Bronchial epithelial cell (primary cell): ENCODE data around the gene HCFC1. TPM values are rescaled to one million over a fixed set of nuclear protein-coding genes. Genes with fewer than 3 reads are reported as not detected.
"Not testable (repeated sequence)": the region's sequence is repeated elsewhere in the genome, so short reads cannot be mapped to it uniquely, and the experiment has no call there.

Source experiments
- DNase-seq: peaks from one replicate; pipeline ENCODE4 v3.0.0-alpha.2; 2010; ENCODE audit warnings: low read depth
- FAIRE-seq: peaks from 2 replicates; lab custom pipeline; 2011; peaks lifted over from hg19 to GRCh38; lab: Jason Lieb, UNC
- H3K27me3 ChIP-seq: 2 replicates; pipeline ENCODE4 v1.5.1; 2011; ENCODE audit warnings: low read length; ENCODE audit not compliant: control insufficient read depth, insufficient read depth
- H3K36me3 ChIP-seq: 2 replicates; pipeline ENCODE4 v1.5.1; 2011; ENCODE audit warnings: low read length; ENCODE audit not compliant: control insufficient read depth, insufficient read depth
- H3K4me3 ChIP-seq: 2 replicates; pipeline ENCODE4 v1.5.1; 2011; ENCODE audit warnings: mild to moderate bottlenecking, low read depth, low read length, control low read depth
- total RNA-seq: library from RNA; depleted of rRNA; stranded (reverse); fragments of >200 nt; gene quantifications from 2 replicates; pipeline ENCODE4 v1.2.1, GENCODE V29; 2014
- TF ChIP-seq, protein P1 (sequence below): IDR thresholded peaks from 2 replicates; pipeline ENCODE4 v1.5.1; 2011; ENCODE audit warnings: mild to moderate bottlenecking, moderate library complexity, low read length, control low read depth, inconsistent platforms; ENCODE audit not compliant: insufficient read depth, severe bottlenecking

HCFC1 gene
- total RNA-seq, 1 donor from 2014 or later = 5.5 TPM

DNA sequence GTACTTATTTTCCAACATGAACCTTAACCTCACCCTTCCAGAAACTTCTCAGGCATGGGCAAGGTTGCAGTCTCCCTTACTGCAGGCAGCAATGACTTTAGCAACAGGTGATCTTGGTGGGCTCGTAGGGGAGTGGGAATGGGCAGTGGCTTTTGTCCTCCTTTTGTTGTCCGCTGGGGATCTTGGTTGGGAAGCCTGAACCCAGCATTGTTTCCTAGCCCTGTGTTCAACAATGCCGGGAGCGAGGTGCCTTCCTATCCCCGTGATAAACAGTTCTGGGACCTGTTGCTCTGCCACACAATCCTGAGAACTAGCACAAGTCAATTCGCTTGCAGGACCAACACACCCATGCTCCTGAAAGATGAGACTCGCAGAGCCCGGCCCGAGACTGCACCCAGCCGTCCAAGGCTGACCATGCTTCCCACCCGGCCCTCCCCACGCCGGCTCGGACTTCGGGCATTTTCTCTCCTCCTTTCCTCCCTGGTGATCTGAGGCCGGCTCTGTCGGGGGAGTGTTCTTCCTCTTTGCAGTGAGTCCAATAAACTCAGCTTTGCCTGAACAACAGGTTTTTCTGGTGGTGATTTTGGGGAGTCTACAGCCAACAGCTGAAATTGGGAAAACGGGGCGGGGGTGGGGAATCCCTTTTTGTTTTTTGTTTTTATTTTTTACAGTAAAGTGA, 27.9 kb upstream of the HCFC1 start:
- DNase-seq (no peak), FAIRE-seq (no peak)
- TF ChIP-seq, protein P1, sequence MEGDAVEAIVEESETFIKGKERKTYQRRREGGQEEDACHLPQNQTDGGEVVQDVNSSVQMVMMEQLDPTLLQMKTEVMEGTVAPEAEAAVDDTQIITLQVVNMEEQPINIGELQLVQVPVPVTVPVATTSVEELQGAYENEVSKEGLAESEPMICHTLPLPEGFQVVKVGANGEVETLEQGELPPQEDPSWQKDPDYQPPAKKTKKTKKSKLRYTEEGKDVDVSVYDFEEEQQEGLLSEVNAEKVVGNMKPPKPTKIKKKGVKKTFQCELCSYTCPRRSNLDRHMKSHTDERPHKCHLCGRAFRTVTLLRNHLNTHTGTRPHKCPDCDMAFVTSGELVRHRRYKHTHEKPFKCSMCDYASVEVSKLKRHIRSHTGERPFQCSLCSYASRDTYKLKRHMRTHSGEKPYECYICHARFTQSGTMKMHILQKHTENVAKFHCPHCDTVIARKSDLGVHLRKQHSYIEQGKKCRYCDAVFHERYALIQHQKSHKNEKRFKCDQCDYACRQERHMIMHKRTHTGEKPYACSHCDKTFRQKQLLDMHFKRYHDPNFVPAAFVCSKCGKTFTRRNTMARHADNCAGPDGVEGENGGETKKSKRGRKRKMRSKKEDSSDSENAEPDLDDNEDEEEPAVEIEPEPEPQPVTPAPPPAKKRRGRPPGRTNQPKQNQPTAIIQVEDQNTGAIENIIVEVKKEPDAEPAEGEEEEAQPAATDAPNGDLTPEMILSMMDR = no peak
- H3K4me3 ChIP-seq = peak overlapping the region; percentile 9
- no peaks in the 10 kb centered on the region for H3K36me3 ChIP-seq
- no peaks in the 10 kb centered on the region for H3K27me3 ChIP-seq

DNA sequence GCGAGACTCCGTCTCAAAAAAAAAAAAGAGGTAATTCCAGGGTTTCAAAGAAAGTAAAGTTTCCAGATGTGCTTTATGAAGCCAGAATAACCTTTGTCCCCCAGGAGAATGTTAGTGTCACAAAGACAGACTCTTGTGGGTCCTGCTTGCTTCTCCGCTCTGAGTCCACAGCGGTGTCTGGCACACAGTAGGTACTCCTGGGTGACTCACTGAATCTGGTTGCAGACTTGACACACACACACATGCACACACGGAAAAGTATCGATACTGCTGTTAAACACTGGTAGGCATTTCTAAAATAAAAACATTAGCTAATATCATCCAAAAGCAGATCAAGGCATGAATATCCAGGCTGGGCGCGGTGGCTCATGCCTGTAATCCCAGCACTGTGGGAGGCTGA, 23.9 kb upstream of the HCFC1 start:
- Histone ChIP-seq H3K27me3 (no peaks in the 10 kb centered on the region), H3K36me3 (no peaks in the 10 kb centered on the region), H3K4me3 (no peak overlapping the region)
- FAIRE-seq = no peak
- TF ChIP-seq, protein P1 = no peak
- DNase-seq = no peak

DNA sequence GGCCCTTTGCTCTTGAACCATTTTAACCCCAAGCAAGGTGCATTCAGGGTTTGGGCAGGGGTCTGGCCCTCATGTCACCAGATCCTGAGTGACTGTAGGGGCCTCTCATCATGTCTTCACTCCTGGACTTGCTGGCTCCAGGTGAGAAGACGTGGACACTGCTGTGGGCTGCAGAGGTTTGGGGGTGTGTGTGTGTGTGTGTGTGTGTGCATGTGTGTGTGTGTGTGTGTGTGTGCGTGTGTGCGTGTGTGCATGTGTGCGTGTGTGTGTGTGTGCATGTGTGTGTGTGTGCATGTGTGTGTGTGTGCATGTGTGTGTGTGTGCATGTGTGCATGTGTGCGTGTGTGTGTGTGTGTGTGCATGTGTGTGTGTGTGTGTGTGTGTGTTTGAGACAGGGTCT, 22.8 kb upstream of the HCFC1 start:
- FAIRE-seq, H3K4me3 ChIP-seq, DNase-seq, H3K36me3 ChIP-seq, H3K27me3 ChIP-seq: not testable (repeated sequence)

DNA sequence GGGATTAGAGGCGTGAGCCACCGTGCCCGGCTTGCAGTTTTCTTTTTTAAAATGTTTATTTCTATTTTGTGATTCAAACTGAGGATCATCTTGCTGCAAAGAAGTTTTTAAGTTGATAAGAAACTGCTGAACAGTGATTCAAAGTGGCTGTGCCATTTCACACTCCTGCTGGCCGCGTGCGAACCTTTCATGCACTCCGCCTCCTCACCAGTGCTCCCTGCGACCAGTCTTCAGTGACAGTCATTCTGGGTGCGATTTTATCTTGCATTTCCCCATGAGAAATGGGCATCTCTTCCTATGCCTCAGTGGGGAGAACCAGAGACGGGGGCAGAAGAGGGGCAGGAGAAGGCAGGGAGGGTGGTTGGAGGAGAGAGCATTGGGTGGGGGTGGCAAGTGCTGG, 22.4 kb upstream of the HCFC1 start:
- H3K4me3 ChIP-seq = no peak overlapping the region
- FAIRE-seq = no peak
- DNase-seq = no peak
- no peaks in the 10 kb centered on the region for H3K36me3 ChIP-seq
- TF ChIP-seq, protein P1 = no peak
- H3K27me3 ChIP-seq = no peaks in the 10 kb centered on the region

DNA sequence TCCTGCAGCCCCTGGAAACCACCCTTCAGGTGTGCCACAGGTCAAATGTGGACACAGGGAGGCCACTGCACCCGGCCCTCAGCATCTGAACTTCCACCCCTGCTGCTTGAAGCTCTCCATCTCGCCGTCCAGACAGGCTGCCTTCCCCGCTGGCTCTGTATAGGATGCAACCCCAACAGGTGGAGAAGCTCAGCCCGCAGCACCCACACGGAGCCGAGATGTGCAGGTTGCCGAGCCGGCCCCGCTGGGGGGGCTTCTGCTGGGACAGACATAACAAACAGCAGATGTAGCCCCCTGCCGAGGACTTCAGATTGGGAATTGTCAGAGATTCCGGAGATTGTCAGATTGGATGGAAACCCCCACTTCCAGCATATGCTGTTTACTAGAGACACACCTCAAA, 21.5 kb upstream of the HCFC1 start:
- Histone ChIP-seq H3K4me3 (no peak overlapping the region), H3K36me3 (no peaks in the 10 kb centered on the region), H3K27me3 (no peaks in the 10 kb centered on the region)
- no peak for FAIRE-seq
- no peak for DNase-seq
- TF ChIP-seq, protein P1 = no peak

DNA sequence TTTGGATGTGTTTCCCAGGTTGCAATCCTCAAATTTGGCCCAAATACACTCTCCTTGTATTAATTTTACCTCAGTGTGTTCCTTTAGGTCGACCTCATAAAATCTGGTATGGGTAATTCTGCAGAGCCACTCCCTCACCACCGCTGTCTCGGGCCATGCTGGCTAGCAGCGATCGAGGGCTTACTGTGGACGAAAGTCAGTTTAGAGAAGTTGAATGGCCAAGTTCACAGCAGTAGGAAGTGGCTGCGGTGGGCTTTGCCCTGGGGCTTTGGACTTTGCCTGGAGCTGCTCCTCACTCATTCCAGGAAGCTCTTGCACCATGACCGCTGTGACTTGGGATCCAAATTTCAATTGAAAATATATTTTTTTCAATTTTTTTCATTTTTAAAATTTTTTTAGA, 20.6 kb upstream of the HCFC1 start:
- FAIRE-seq (no peak), DNase-seq (no peak)
- TF ChIP-seq, protein P1 = no peak
- Histone ChIP-seq H3K27me3 (no peaks in the 10 kb centered on the region), H3K36me3 (no peaks in the 10 kb centered on the region), H3K4me3 (no peak overlapping the region)
